Posterior cingulate gyrus (tissue), 11 donors: Measurements from ENCODE around the gene MGA.

Source experiments
- DNase-seq, 10 donors: peaks; one replicate each; pipeline versions ENCODE4 v3.0.0 to v3.0.0-alpha.2; 2020 to 2021; ENCODE audit warnings: mixed read lengths in 3 of 10
- intact Hi-C: fragments of 100-400 bp; cut with DNase I; formaldehyde crosslinking; loops from one replicate; pipeline ENCODE4 v1.15.1; 2023

Gene MGA

DNA sequence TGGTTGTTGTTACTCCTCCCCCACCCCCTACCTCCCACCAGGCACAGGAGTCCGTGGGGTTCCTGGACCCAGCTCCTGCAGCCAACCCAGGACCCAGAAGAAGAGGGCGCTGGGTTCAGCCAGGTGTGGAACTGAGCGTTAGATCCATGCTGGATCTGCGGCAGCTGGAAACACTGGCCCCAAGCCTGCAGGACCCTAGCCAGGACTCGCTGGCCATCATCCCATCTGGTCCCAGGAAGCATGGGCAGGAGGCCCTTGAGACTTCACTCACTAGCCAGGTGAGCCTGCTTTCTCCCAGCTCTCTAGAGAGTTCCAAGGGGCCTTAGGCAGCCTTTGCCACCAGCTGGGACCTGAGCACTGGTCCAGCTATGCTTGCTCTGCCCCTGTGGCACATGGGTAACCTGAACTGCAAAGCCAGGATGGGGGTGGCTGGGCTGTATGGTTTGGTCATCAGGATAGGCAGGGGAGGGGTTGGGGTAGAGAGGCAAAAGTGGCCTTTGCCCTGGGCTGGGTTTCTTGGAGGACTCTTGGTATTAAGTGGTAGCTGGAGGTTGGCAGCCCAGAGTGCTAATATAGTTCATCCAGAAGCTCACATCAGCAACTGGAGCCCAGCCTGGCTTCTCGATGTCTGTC is 160.7 kb downstream of the MGA start:
- peak in 3 of 10 donors; percentile 22 to 72 (median 47) for DNase-seq
- intact Hi-C loops, result no loop called here

DNA sequence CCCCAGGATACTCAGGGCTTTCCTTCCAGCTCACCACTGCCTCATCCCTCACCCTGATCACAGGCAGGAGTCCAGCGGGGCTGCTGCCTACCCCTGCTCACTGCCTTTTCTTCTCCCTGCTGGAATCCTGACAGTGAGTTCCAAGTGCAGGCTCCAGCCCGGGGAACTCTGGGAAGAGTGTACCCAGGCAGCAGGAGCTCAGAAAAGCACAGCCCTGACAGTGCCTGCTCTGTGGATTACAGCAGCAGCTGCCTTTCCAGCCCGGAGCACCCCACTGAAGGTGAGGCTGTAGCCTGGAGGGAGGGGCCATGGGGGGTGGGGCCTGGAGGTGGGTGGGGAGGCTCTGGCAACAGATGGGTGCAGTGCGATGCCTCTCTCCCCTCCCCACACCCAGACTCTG is 161.6 kb downstream of the MGA start:
- intact Hi-C loops, result no loop called here
- peak in 2 of 10 donors; percentile 24 to 77 for DNase-seq

DNA sequence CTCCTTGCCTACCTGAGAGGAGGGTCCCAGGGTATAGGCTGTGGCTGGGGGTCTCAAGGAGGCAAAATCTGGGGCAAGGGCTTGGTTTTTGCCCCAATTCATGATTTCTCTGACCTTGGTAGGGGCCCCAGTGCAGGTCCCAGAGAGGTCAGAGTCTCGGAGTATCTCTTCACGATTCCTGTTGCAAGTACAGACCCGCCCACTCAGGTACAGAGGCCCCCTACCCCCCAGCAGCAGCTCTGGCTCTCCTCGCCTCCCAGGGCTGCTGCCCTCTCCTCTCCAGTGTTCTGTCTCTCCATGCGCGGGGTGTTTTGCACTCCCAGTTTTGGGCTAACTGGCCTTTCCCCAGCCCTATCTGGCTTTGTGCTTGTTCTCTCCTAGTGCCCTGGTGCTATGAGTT is 162.3 kb downstream of the MGA start:
- intact Hi-C loops, result no loop called here
- DNase-seq, result no peak
